Keratinocyte (primary cell): ENCODE data around the gene SH3BP5. TPM values are rescaled to one million over a fixed set of nuclear protein-coding genes. Genes with fewer than 3 reads are reported as not detected.

ENCODE experiments used
- DNase-seq: peaks from one replicate; pipeline ENCODE4 v3.0.0-alpha.2; 2011; ENCODE audit warnings: low read depth, missing footprints, low spot score
- FAIRE-seq: peaks from 2 replicates; lab custom pipeline; 2011; peaks lifted over from hg19 to GRCh38; lab: Jason Lieb, UNC
- H2AFZ ChIP-seq: 2 replicates; pipeline ENCODE4 v1.6.0; 2012; ENCODE audit warnings: low read length, control low read depth, inconsistent platforms; ENCODE audit not compliant: control insufficient read depth
- H3K27ac ChIP-seq: 2 replicates; pipeline ENCODE4 v1.5.1; 2011; ENCODE audit warnings: low read length; ENCODE audit not compliant: control insufficient read depth, insufficient read depth
- H3K27me3 ChIP-seq: 3 replicates; pipeline ENCODE4 v1.6.0; 2011; ENCODE audit warnings: low read length; ENCODE audit not compliant: control insufficient read depth, insufficient read depth; ENCODE audit errors: extremely low read depth
- H3K36me3 ChIP-seq, 2 experiments: 2 replicates in 1 of 2; 3 replicates in 1 of 2; pipeline ENCODE4 v1.5.1; 2011; ENCODE audit warnings: low read length in 2 of 2, mild to moderate bottlenecking in 1 of 2; ENCODE audit not compliant: control insufficient read depth in 2 of 2, insufficient read depth in 2 of 2; ENCODE audit errors: extremely low read depth in 1 of 2
- H3K4me1 ChIP-seq: 3 replicates; pipeline ENCODE4 v1.5.1; 2011; ENCODE audit warnings: low read length; ENCODE audit not compliant: control insufficient read depth, insufficient read depth; ENCODE audit errors: extremely low read depth
- H3K4me2 ChIP-seq: 3 replicates; pipeline ENCODE4 v1.6.0; 2011; ENCODE audit warnings: low read depth, low read length; ENCODE audit not compliant: control insufficient read depth, insufficient read depth; ENCODE audit errors: extremely low read depth
- H3K4me3 ChIP-seq, 3 experiments: fragments of 200-600 bp in 1 of 3; sonication (generic) in 1 of 3; 2 replicates in 2 of 3; 3 replicates in 1 of 3; pipeline ENCODE4 v1.5.1; 2011 to 2016; ENCODE audit warnings: low read length in 3 of 3, mild to moderate bottlenecking in 3 of 3, control low read depth in 2 of 3, inconsistent platforms in 1 of 3, low read depth in 1 of 3, mixed read lengths in 1 of 3, mixed run types in 1 of 3, moderate library complexity in 1 of 3; ENCODE audit not compliant: control insufficient read depth in 2 of 3, insufficient read depth in 2 of 3; ENCODE audit errors: extremely low read depth in 1 of 3
- H3K79me2 ChIP-seq: 2 replicates; pipeline ENCODE4 v1.6.0; 2012; ENCODE audit warnings: low read length; ENCODE audit not compliant: control insufficient read depth, insufficient read depth
- H3K9ac ChIP-seq: 3 replicates; pipeline ENCODE4 v1.6.0; 2011; ENCODE audit warnings: low read length; ENCODE audit not compliant: control insufficient read depth, insufficient read depth; ENCODE audit errors: extremely low read depth
- H3K9me1 ChIP-seq: 3 replicates; pipeline ENCODE4 v1.6.0; 2011; ENCODE audit warnings: low read length; ENCODE audit not compliant: control insufficient read depth, insufficient read depth; ENCODE audit errors: extremely low read depth
- H3K9me3 ChIP-seq: 2 replicates; pipeline ENCODE4 v1.5.1; 2012; ENCODE audit warnings: low read depth, low read length; ENCODE audit not compliant: control insufficient read depth
- H4K20me1 ChIP-seq: 3 replicates; pipeline ENCODE4 v1.6.0; 2011; ENCODE audit warnings: low read length; ENCODE audit not compliant: control insufficient read depth, insufficient read depth; ENCODE audit errors: extremely low read depth
- EZH2 ChIP-seq: IDR thresholded peaks from one replicate; pipeline ENCODE4 v1.6.1; 2012; ENCODE audit warnings: inconsistent platforms, mild to moderate bottlenecking, low read length, moderate library complexity
- dilution Hi-C: fragments of 300-500 bp; cut with MboI; formaldehyde crosslinking; loops from one replicate; pipeline ENCODE4 v1.7.0; 2020; ENCODE audit warnings: low sequenced_read_pairs; ENCODE audit not compliant: extremely low pct_ligation_motif_present
- polyA plus RNA-seq, 5 experiments: library from polyadenylated mRNA; depleted of rRNA in 3 of 5; stranded (reverse) in 3 of 5; stranded (forward) in 1 of 5; unstranded in 1 of 5; fragments of >200 nt; gene quantifications; 1 replicate in 1 of 5; 2 replicates in 3 of 5; 3 replicates in 1 of 5; pipeline versions ENCODE4 v1.2.1 to v1.2.3, GENCODE V29; 2011 to 2012; ENCODE audit warnings: missing spikeins in 2 of 5, low read depth in 1 of 5, low replicate concordance in 1 of 5
- TF ChIP-seq, protein P1 (sequence below), 3 experiments: IDR thresholded peaks in 1 of 3; conservative IDR thresholded peaks in 1 of 3; optimal IDR thresholded peaks in 1 of 3; 2 replicates in 2 of 3; 3 replicates in 1 of 3; pipeline versions ENCODE3 to v1.5.1; 2011; ENCODE audit warnings: low read length in 3 of 3, mild to moderate bottlenecking in 3 of 3, moderate library complexity in 2 of 3, control low read depth in 1 of 3, inconsistent platforms in 1 of 3; ENCODE audit not compliant: insufficient read depth in 2 of 3; ENCODE audit errors: extremely low read depth in 1 of 3

The SH3BP5 gene
- polyA plus RNA-seq, 1 donor (not counting 4 experiments of a cell fraction or from before 2014, with no cell fraction given) = 13.4 TPM

- Histone ChIP-seq H3K27ac (no peak overlapping the region), H4K20me1 (no peaks in the 10 kb centered on the region), H3K4me2 (no peak overlapping the region), H3K4me3 (no peak overlapping the region), H2AFZ (no peak overlapping the region), H3K4me1 (peaks cover 14% of the 10 kb centered on the region), H3K27me3 (no peaks in the 10 kb centered on the region), H3K9me3 (no peaks in the 10 kb centered on the region), H3K9ac (no peak overlapping the region), H3K9me1 (no peaks in the 10 kb centered on the region), H3K79me2 (no peaks in the 10 kb centered on the region), H3K36me3 (peaks cover 0 to 3% of the 10 kb centered on the region in 2 experiments)
- dilution Hi-C loops = no loop called here
- FAIRE-seq = no peak
- no peak for TF ChIP-seq EZH2
- TF ChIP-seq, protein P1, sequence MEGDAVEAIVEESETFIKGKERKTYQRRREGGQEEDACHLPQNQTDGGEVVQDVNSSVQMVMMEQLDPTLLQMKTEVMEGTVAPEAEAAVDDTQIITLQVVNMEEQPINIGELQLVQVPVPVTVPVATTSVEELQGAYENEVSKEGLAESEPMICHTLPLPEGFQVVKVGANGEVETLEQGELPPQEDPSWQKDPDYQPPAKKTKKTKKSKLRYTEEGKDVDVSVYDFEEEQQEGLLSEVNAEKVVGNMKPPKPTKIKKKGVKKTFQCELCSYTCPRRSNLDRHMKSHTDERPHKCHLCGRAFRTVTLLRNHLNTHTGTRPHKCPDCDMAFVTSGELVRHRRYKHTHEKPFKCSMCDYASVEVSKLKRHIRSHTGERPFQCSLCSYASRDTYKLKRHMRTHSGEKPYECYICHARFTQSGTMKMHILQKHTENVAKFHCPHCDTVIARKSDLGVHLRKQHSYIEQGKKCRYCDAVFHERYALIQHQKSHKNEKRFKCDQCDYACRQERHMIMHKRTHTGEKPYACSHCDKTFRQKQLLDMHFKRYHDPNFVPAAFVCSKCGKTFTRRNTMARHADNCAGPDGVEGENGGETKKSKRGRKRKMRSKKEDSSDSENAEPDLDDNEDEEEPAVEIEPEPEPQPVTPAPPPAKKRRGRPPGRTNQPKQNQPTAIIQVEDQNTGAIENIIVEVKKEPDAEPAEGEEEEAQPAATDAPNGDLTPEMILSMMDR (optimal IDR thresholded peaks at IDR 0.05 in 1 of 3, IDR thresholded peaks at IDR 0.05 in 1 of 3, conservative IDR thresholded peaks at IDR 0.05 in 1 of 3; ENCODE audit: extremely low read depth in 1 of 3, insufficient read depth in 2 of 3, low read length in 3 of 3) = peak; percentile 95 to 97 (median 97)
- DNase-seq = peak; percentile 17
Measured at GRCh38 chr3:15268033-15268631, 64.3 kb downstream of the SH3BP5 start.

GRCh38 chr3:15267502-15267901 lies 64.9 kb downstream of the SH3BP5 start:
- no peak overlapping the region for H3K4me2 ChIP-seq
- no peak for DNase-seq
- no peaks in the 10 kb centered on the region for H3K79me2 ChIP-seq
- peaks cover 14% of the 10 kb centered on the region for H3K4me1 ChIP-seq
- H3K9ac ChIP-seq = no peak overlapping the region
- no peaks in the 10 kb centered on the region for H3K9me1 ChIP-seq
- no peaks in the 10 kb centered on the region for H4K20me1 ChIP-seq
- peaks cover 0 to 3% of the 10 kb centered on the region in 2 experiments for H3K36me3 ChIP-seq
- H3K4me3 ChIP-seq = no peak overlapping the region
- H2AFZ ChIP-seq = no peak overlapping the region
- H3K27me3 ChIP-seq = no peaks in the 10 kb centered on the region
- H3K27ac ChIP-seq = no peak overlapping the region
- no peak for FAIRE-seq
- no peaks in the 10 kb centered on the region for H3K9me3 ChIP-seq
- no peak for TF ChIP-seq EZH2
- TF ChIP-seq, protein P1 (optimal IDR thresholded peaks at IDR 0.05 in 1 of 3, IDR thresholded peaks at IDR 0.05 in 1 of 3, conservative IDR thresholded peaks at IDR 0.05 in 1 of 3; ENCODE audit: extremely low read depth in 1 of 3, insufficient read depth in 2 of 3, low read length in 3 of 3) = no peak
- dilution Hi-C loops = no loop called here
